ENCODE data around the gene GATAD1. TPM values are rescaled to one million over a fixed set of nuclear protein-coding genes. Genes with fewer than 3 reads are reported as not detected.

Gene GATAD1
- total RNA-seq, 2 donors from 2014 or later = 47.8 to 69.8 TPM

DNA sequence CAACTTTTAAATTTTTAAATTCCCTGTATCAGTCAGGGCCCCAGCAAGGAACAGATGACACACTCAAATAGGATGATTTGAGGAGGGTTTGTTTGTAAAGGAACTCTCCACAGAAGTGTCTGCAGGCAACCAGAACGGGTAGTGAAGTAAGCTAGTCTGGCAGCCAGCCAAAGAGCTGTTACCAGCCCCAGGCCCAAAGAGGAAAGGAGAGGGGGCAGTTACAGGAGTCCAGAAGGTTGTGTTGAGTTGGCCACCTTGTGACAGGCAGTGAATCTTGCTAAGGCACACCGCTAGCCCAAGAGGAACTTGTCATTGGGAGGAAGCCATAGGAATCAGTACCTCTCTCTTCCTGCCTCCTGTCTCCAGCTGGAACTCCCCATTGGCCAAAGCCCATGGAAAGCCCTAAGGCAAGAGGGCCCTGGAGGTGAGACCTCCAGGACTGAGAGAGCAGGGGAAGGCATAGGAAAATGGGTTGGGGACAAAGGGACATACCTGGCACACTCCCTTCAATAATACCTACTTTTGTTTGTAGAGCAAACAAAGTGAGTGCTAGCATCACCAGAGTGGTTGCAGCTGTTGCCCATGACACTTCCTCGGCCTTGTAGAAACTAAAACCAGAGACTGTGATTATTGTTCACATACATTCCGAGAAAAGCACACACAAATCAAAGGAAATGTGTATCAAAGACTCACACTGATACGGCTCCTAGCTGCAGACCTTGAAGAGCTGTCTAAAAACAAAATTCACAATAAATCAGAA, 25.4 kb upstream of the GATAD1 start:
- no peak overlapping the region for H3K4me3 Mint-ChIP-seq

GRCh38 chr7:92422926-92423325, 24.4 kb upstream of the GATAD1 start:
- no peaks in the 10 kb centered on the region for H3K4me1 ChIP-seq (ENCODE audit: control insufficient read depth, insufficient read depth, low read length)
- H3K27ac Mint-ChIP-seq = no peak overlapping the region
- no peak overlapping the region for H3K4me3 Mint-ChIP-seq
- no peak for DNase-seq
- H3K27me3 ChIP-seq (ENCODE audit: control insufficient read depth, insufficient read depth, low read length, poor library complexity, severe bottlenecking) = no peaks in the 10 kb centered on the region
- H3K36me3 Mint-ChIP-seq (ENCODE audit: low read depth) = no peaks in the 10 kb centered on the region
- whole genome bisulfite sequencing, 2 experiments (ENCODE audit: insufficient coverage in 1 of 2, insufficient read length in 1 of 2) = 93 to 100% methylated on average over 1 to 6 of the region's 6 CpGs
- H3K9me3 Mint-ChIP-seq = no peaks in the 10 kb centered on the region
- H3K4me1 Mint-ChIP-seq = peaks cover 7% of the 10 kb centered on the region
- H3K36me3 ChIP-seq (ENCODE audit: control insufficient read depth, insufficient read depth, low read length) = no peaks in the 10 kb centered on the region
- H3K27me3 Mint-ChIP-seq (ENCODE audit: insufficient read depth) = peaks cover 2% of the 10 kb centered on the region
- no peak overlapping the region for H3K4me3 ChIP-seq (ENCODE audit: low read length)
- TF ChIP-seq, protein P1, sequence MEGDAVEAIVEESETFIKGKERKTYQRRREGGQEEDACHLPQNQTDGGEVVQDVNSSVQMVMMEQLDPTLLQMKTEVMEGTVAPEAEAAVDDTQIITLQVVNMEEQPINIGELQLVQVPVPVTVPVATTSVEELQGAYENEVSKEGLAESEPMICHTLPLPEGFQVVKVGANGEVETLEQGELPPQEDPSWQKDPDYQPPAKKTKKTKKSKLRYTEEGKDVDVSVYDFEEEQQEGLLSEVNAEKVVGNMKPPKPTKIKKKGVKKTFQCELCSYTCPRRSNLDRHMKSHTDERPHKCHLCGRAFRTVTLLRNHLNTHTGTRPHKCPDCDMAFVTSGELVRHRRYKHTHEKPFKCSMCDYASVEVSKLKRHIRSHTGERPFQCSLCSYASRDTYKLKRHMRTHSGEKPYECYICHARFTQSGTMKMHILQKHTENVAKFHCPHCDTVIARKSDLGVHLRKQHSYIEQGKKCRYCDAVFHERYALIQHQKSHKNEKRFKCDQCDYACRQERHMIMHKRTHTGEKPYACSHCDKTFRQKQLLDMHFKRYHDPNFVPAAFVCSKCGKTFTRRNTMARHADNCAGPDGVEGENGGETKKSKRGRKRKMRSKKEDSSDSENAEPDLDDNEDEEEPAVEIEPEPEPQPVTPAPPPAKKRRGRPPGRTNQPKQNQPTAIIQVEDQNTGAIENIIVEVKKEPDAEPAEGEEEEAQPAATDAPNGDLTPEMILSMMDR (conservative IDR thresholded peaks at IDR 0.05) = no peak
- H3K9ac ChIP-seq (ENCODE audit: extremely low read depth, low read length, poor library complexity, severe bottlenecking) = no peak overlapping the region
- no peak overlapping the region for H3K27ac ChIP-seq (ENCODE audit: low read depth, low read length)
- no peaks in the 10 kb centered on the region for H3K9me3 ChIP-seq (ENCODE audit: control insufficient read depth, low read length)

More for the DNA sequence above, 25.4 kb upstream of the GATAD1 start:
- H3K27me3 Mint-ChIP-seq (ENCODE audit: insufficient read depth) = peaks cover 2% of the 10 kb centered on the region
- Histone ChIP-seq H3K4me3 (ENCODE audit: low read length) (no peak overlapping the region), H3K36me3 (ENCODE audit: control insufficient read depth, insufficient read depth, low read length) (no peaks in the 10 kb centered on the region), H3K27ac (ENCODE audit: low read depth, low read length) (no peak overlapping the region), H3K9ac (ENCODE audit: extremely low read depth, low read length, poor library complexity, severe bottlenecking) (no peak overlapping the region), H3K4me1 (ENCODE audit: control insufficient read depth, insufficient read depth, low read length) (no peaks in the 10 kb centered on the region), H3K27me3 (ENCODE audit: control insufficient read depth, insufficient read depth, low read length, poor library complexity, severe bottlenecking) (no peaks in the 10 kb centered on the region), H3K9me3 (ENCODE audit: control insufficient read depth, low read length) (no peaks in the 10 kb centered on the region)
- TF ChIP-seq, protein P1 (conservative IDR thresholded peaks at IDR 0.05) = no peak
- no peaks in the 10 kb centered on the region for H3K36me3 Mint-ChIP-seq (ENCODE audit: low read depth)
- WGBS, 2 experiments (ENCODE audit: insufficient coverage in 1 of 2, insufficient read length in 1 of 2) = 86 to 88% methylated on average over 3 to 5 of the region's 5 CpGs
- H3K27ac Mint-ChIP-seq = no peak overlapping the region
- H3K4me1 Mint-ChIP-seq = peaks cover 7% of the 10 kb centered on the region
- H3K9me3 Mint-ChIP-seq = no peaks in the 10 kb centered on the region
- no peak for DNase-seq

DNA sequence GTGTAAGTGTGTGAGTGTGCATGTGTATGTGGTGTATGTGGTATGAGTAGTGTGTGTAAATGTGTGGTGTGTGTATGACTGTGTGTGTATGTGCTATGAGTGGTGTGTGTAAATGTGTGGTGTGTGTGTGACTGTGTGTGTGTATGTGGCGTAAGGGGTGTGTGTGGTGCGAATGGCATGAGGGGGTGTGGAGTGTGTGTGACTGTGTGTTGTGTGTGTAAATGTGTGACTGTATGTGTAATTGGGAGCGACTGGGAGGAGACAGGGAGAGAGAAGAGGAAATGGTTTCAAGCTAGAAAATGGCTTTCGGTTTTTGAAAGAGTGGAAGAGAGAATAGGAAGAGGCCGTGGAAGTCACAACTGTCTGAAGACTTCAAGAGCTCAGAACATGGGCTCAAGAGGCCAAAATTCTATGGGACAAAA, 23.6 kb upstream of the GATAD1 start:
- WGBS, 2 experiments (ENCODE audit: insufficient coverage in 1 of 2, insufficient read length in 1 of 2) = 90 to 94% methylated on average over 5 of the region's 5 CpGs
- Mint-ChIP-seq H3K4me1 (peaks cover 7% of the 10 kb centered on the region), H3K27ac (peak overlapping the region; percentile 2), H3K9me3 (no peaks in the 10 kb centered on the region), H3K36me3 (ENCODE audit: low read depth) (no peaks in the 10 kb centered on the region), H3K27me3 (ENCODE audit: insufficient read depth) (peaks cover 2% of the 10 kb centered on the region), H3K4me3 (peak overlapping the region; percentile 67)
- TF ChIP-seq, protein P1 (conservative IDR thresholded peaks at IDR 0.05) = no peak
- no peak overlapping the region for H3K9ac ChIP-seq (ENCODE audit: extremely low read depth, low read length, poor library complexity, severe bottlenecking)
- H3K4me1 ChIP-seq (ENCODE audit: control insufficient read depth, insufficient read depth, low read length) = no peaks in the 10 kb centered on the region
- H3K27ac ChIP-seq (ENCODE audit: low read depth, low read length) = no peak overlapping the region
- DNase-seq = no peak
- H3K4me3 ChIP-seq (ENCODE audit: low read length) = peak overlapping the region; percentile 77
- no peaks in the 10 kb centered on the region for H3K9me3 ChIP-seq (ENCODE audit: control insufficient read depth, low read length)
- H3K27me3 ChIP-seq (ENCODE audit: control insufficient read depth, insufficient read depth, low read length, poor library complexity, severe bottlenecking) = no peaks in the 10 kb centered on the region
- no peaks in the 10 kb centered on the region for H3K36me3 ChIP-seq (ENCODE audit: control insufficient read depth, insufficient read depth, low read length)
